Sigmoid colon (tissue), 4 donors: ENCODE measurements around the gene ARID5B.

Experiments used
- CTCF ChIP-seq, 4 experiments: fragments of 450-650 bp in 3 of 4; fragments of 200-600 bp in 1 of 4; IDR thresholded peaks; one replicate each; pipeline ENCODE4 v1.5.1; 2016 to 2019; ENCODE audit warnings: antibody characterized with exemption in 4 of 4, mild to moderate bottlenecking in 3 of 4, moderate library complexity in 2 of 4
- EP300 ChIP-seq, 4 donors: sonication (generic); formaldehyde crosslinking; IDR thresholded peaks; one replicate each; pipeline ENCODE4 v1.6.1; 2017; ENCODE audit warnings: antibody characterized with exemption in 4 of 4

DNA sequence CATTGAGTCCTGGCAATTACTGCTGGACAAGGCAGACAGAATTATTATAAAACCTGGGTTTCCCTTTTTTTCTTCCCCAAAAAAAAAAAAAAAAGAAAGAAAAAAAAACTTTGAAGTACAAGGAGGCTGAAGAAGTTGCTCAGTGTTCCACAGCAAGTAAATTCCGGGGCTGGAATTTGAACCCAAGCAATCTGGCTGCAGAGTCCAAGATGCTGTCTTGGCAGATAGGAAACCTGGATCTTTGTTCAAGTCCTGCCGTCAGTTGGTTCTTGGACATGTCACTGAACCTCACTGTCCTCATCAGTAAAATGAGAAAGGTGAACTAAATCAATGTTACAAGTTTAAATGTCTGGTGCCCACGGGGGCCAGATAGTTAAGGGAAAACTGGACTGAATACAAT lies 35.3 kb downstream of the ARID5B start:
- TF ChIP-seq CTCF (IDR thresholded peaks at IDR 0.05) (no peak), EP300 (IDR thresholded peaks at IDR 0.05) (no peak)
